Activated CD4-positive, alpha-beta T cell treated with anti-CD3 and anti-CD28 coated beads for 36 hours (primary cell): Measurements from ENCODE around the gene RPP25L. TPM values are rescaled to one million over a fixed set of nuclear protein-coding genes. Genes with fewer than 3 reads are reported as not detected.

Experiments
- ATAC-seq: fragments of 200-7000 bp; cut with Tn5 transposase; one replicate; pipeline ENCODE4 v1.10.0; 2021; ENCODE audit warnings: mild to moderate bottlenecking, moderate library complexity
- CTCF ChIA-PET: fragments of 350-600 bp; sonication (Branson Sonifier 250); formaldehyde crosslinking; loops from one replicate; lab custom pipeline; 2021; ENCODE audit warnings: antibody characterized with exemption; lab: Charles Lee
- POLR2A ChIA-PET: fragments of 350-600 bp; sonication (Branson Sonifier 250); formaldehyde crosslinking; loops from one replicate; lab custom pipeline; 2021; ENCODE audit warnings: antibody characterized with exemption, inconsistent platforms; lab: Charles Lee
- DNase-seq: peaks from one replicate; pipeline ENCODE4 v3.0.0-alpha.2; 2020
- H3K27ac Mint-ChIP-seq: one replicate; pipeline ENCODE4 v1.8.0; 2021; ENCODE audit warnings: mixed read lengths
- H3K27me3 Mint-ChIP-seq: one replicate; pipeline ENCODE4 v1.8.0; 2021; ENCODE audit warnings: mixed read lengths
- H3K36me3 Mint-ChIP-seq: one replicate; pipeline ENCODE4 v1.8.0; 2021; ENCODE audit warnings: low read depth, mixed read lengths
- H3K4me1 Mint-ChIP-seq: one replicate; pipeline ENCODE4 v1.8.0; 2021; ENCODE audit warnings: mixed read lengths
- H3K4me3 Mint-ChIP-seq: one replicate; pipeline ENCODE4 v1.8.0; 2021; ENCODE audit warnings: mild to moderate bottlenecking, moderate library complexity, mixed read lengths
- H3K9me3 Mint-ChIP-seq: one replicate; pipeline ENCODE4 v1.8.0; 2021; ENCODE audit warnings: low read depth, mixed read lengths
- intact Hi-C, 2 experiments: fragments of 100-400 bp; cut with DNase I in 1 of 2; cut with micrococcal nuclease in 1 of 2; formaldehyde crosslinking; loops; one replicate each; pipeline versions ENCODE4 v1.14.2 to v1.15.1; 2022 to 2024; cut with DNase I, micrococcal nuclease
- total RNA-seq, 2 experiments: library from RNA; stranded (reverse); gene quantifications; one replicate each; pipeline ENCODE4 v1.2.3, GENCODE V29; 2021

RPP25L gene
- total RNA-seq, 2 experiments from 2014 or later: 29.3 to 35.2 TPM

DNA sequence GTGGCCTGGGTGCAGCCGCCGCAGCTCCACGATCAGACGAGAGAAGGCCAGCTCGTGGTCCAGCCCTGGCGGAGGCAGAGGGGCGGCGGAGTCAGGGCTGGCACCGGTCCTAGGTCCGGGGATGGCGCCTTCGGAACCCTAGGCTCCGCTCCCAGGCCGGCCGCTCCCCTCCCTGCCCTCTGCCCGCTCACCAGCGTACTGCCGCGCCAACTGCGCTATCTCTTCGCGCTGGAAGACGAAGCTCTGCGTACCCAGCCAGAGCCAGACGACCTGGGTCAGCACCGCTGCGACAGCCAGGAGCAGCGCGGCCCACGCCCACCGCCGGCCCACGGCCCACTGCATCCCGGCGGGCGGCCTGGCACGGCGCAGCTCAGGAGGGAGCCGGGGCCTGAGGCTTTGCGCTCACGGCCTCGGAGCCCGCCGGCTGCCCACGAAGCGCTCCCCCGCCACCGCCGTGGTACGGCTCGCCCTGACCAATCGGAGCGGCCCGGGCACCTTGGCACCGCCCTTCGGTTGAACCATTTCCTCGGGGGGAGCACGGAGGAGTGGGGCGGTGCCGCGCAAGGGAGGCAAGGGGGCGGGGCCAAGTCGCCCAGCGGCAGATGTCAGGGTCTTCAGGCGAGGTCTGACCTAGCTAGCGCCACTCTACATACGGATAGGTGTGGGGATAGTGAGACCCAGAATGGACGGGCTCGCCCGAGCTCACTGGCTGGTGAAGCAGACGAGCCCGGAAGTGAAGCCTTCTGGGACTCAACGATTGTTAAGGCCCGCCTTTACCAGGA is 25.6 kb upstream of the RPP25L start, which contains the start of gene SIGMAR1:
Gene SIGMAR1, minus strand, starts transcription at position 432 of the 782 bp plus-strand sequence. Its CDS starts 90 bp downstream, at position 342.
- Mint-ChIP-seq H3K4me3 (peak within 1 kb of the TSS; percentile 84), H3K27ac (peak within 1 kb of the TSS; percentile 92), H3K9me3 (no peaks in the 10 kb centered on the region), H3K27me3 (no peaks in the 10 kb centered on the region), H3K36me3 (peaks cover 21% of the 10 kb centered on the region), H3K4me1 (peaks cover 40% of the 10 kb centered on the region)
- peak; percentile 94 for ATAC-seq
- DNase-seq: peak; percentile 96
- CTCF ChIA-PET: interaction anchor here (0.6 to 8.3 kb wide), 18 partner anchors 10 to 375 kb away, joined by 3 to 131 read pairs (median 5); partner anchors contain the start of genes DCTN3, GALT, IL11RA and RPP25L
- intact Hi-C loops: loop anchor here (1.0 to 10.0 kb wide), 10 partner anchors 9 to 1177 kb away; partner anchors contain the start of genes DNAI1 (in 2 of the 2), FAM219A (in 2 of the 2), GALT (in 2 of the 2) and DCTN3 (in 1 of the 2)
- POLR2A ChIA-PET: interaction anchor here (0.5 to 3.4 kb wide), 10 partner anchors 9 to 179 kb away, joined by 3 to 16 read pairs (median 3); partner anchors contain the start of genes DCTN3, DNAI1, FAM219A and GALT

DNA sequence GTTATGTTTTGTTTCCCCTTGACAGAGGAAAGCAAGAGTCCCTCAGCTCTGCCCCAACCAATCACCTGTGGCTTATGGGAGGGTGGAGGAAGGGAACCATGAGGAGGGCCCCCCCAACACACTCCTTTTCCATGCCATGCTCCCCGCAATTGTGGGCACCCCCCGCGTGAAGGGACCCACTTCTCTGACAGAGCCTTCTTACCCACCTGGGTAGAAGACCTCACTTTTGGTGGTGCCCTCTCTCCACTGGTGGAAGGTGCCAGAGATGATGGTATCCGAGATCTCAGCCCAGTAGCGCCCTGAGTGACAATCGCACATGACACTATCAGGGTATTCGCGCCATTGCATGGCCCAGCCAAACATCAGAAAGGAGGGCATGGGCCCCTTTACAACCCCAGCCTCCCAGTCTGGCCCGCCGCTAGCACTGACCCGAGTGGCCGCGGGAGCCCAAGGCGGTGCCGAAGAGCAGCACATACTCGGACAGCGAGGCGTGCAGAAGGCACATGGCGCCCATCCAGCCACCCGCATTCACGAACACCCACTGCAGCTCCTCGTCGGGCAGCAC is 25.0 kb upstream of the RPP25L start:
- peak; percentile 41 for DNase-seq
- ChIA-PET POLR2A (interaction anchor here (0.5 to 3.4 kb wide), 5 partner anchors 10 to 28 kb away, joined by 3 to 16 read pairs (median 3); partner anchors contain the start of genes DCTN3 and GALT), CTCF (interaction anchor here (0.8 to 8.3 kb wide), 12 partner anchors 10 to 233 kb away, joined by 3 to 131 read pairs (median 8); partner anchors contain the start of genes DCTN3, GALT, IL11RA and RPP25L)
- intact Hi-C loops: loop anchor here (1.0 to 10.0 kb wide), 10 partner anchors 9 to 1178 kb away; partner anchors contain the start of genes DNAI1 (in 2 of the 2), FAM219A (in 2 of the 2), DCTN3 (in 1 of the 2) and GALT (in 1 of the 2)
- peak overlapping the region; percentile 84 for H3K4me3 Mint-ChIP-seq
- H3K27ac Mint-ChIP-seq: peak overlapping the region; percentile 87
- H3K36me3 Mint-ChIP-seq: peaks cover 21% of the 10 kb centered on the region
- ATAC-seq: peak; percentile 2
- H3K27me3 Mint-ChIP-seq: no peaks in the 10 kb centered on the region
- peaks cover 40% of the 10 kb centered on the region for H3K4me1 Mint-ChIP-seq
- no peaks in the 10 kb centered on the region for H3K9me3 Mint-ChIP-seq

DNA sequence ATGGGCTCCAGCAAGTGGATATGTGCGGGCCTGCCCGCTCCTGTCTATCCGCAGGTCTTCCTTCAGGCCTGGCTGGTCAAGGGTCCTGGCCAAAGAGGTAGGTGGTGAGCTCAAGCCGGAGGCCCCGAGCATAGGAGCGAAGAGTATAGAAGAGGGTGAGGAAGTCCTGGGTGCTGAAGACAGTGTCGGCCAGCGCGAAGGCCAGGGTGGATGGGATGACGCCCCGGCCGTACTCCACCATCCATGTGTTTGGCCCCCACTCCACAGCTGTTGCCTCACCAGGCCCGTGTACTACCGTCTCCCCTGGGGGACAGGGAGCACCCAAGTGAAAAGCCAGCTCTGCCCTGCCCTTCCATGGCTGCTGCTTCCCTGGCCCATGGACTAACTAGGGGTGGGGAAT is 23.7 kb upstream of the RPP25L start:
- Mint-ChIP-seq H3K36me3 (peaks cover 21% of the 10 kb centered on the region), H3K4me1 (peaks cover 37% of the 10 kb centered on the region), H3K4me3 (peak overlapping the region; percentile 84), H3K27me3 (peaks cover under 1% of the 10 kb centered on the region), H3K9me3 (no peaks in the 10 kb centered on the region), H3K27ac (no peak overlapping the region)
- intact Hi-C loops: loop anchor here in 1 of 2 experiments (5.0 to 10.0 kb wide), 3 partner anchors 178 to 1179 kb away; partner anchors contain the start of genes DNAI1, FAM219A, HINT2 and SPAG8
- POLR2A ChIA-PET: interaction anchor here (1.8 kb wide), 1 partner anchor 16 kb away, joined by 4 read pairs; the partner anchor contains the start of gene DCTN3
- no peak for ATAC-seq
- DNase-seq: no peak
- CTCF ChIA-PET: interaction anchor here (0.9 to 8.3 kb wide), 10 partner anchors 10 to 232 kb away, joined by 3 to 131 read pairs (median 20); partner anchors contain the start of genes DCTN3, GALT, IL11RA and RPP25L

DNA sequence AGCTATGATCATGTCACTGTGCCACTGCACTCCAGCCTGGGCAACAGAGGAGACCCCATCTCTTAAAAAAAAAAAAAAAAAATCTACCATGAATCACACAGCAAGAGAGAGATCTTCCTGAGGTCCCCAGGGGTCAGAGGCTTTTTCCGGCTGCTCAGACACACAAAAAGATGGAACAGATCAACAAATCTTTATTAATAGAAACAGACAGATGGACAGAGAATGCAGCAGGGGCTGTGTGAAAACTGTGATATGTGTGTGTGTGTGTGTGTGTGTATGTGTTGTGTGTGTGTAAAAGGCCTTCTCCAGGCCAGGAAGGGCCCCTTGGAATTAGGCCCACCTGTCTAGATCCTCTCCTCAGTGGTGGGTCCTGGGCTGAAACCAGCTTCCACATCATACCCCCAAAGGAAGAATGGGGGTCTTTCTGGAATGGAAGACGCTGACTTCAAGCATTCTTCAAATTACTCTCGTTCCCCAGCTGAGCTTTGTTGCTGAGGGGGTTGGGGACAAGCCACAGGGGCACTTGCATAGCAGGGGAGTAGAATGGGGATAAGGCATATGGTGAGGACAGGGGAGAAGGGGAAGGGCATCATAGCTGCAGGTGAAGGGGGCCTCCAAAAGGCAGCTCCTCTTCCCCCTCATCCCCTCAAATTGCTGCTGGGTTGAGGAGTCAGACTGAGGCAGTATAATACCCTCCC is 22.8 kb upstream of the RPP25L start:
- DNase-seq (no peak), ATAC-seq (no peak)
- intact Hi-C loops: loop anchor here (1.0 to 10.0 kb wide), 5 partner anchors 14 to 1180 kb away; partner anchors contain the start of genes RPP25L (in 2 of the 2), DCTN3 (in 1 of the 2), DNAI1 (in 1 of the 2) and FAM219A (in 1 of the 2)
- Mint-ChIP-seq H3K27me3 (peaks cover 7% of the 10 kb centered on the region), H3K9me3 (no peaks in the 10 kb centered on the region), H3K36me3 (peaks cover 21% of the 10 kb centered on the region), H3K4me3 (no peak overlapping the region), H3K27ac (no peak overlapping the region), H3K4me1 (peaks cover 37% of the 10 kb centered on the region)
- POLR2A ChIA-PET: no interaction called here
- CTCF ChIA-PET: interaction anchor here (0.6 to 8.3 kb wide), 32 partner anchors 9 to 1097 kb away, joined by 3 to 131 read pairs (median 4); partner anchors contain the start of genes CCL19, CCL27, DCTN3 and GALT

DNA sequence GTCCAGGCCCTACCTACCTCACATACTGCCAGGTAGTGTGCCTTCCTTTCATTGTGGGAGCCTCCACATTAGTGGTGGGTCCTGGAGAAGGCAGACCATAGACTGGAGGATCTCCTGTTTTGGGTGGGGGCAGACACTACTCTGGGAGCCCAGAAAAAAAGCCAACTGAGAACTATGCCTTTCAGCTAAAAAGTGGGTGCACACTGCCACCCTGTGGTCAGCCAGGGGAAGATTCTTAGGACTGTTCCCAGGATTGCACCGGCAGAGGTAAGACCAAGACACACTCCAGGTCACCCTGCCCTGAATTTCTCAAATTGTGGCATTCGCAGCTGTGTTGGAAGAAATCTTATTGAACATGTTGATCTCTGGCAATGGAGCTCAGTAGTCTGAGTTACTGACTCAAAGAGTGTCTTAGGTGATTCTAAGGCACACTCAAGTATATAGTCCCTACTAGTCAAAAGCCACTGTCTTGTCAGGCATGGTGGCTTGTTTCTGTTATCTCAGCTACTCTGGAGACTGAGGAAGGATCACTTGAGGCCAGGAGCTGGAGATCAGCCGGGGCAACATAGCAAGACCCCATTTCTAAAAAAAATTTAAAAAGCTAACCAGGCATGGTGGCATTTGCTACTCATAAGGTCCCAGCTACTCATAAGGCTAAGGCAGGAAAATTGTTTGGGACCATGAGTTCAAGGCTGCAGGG is 22.1 kb upstream of the RPP25L start:
- POLR2A ChIA-PET: no interaction called here
- intact Hi-C loops: loop anchor here (1.0 to 10.0 kb wide), 3 partner anchors 14 to 1181 kb away; partner anchors contain the start of genes RPP25L (in 2 of the 2), DCTN3 (in 1 of the 2), HINT2 (in 1 of the 2) and SPAG8 (in 1 of the 2)
- H3K4me3 Mint-ChIP-seq: no peak overlapping the region
- H3K36me3 Mint-ChIP-seq: peaks cover 21% of the 10 kb centered on the region
- H3K27ac Mint-ChIP-seq: no peak overlapping the region
- CTCF ChIA-PET: interaction anchor here (0.6 to 8.3 kb wide), 32 partner anchors 9 to 1098 kb away, joined by 3 to 131 read pairs (median 4); partner anchors contain the start of genes CCL19, CCL27, DCTN3 and GALT
- H3K9me3 Mint-ChIP-seq: no peaks in the 10 kb centered on the region
- peaks cover 12% of the 10 kb centered on the region for H3K27me3 Mint-ChIP-seq
- peaks cover 42% of the 10 kb centered on the region for H3K4me1 Mint-ChIP-seq
- DNase-seq (peak; percentile 87), ATAC-seq (peak; percentile 34)

DNA sequence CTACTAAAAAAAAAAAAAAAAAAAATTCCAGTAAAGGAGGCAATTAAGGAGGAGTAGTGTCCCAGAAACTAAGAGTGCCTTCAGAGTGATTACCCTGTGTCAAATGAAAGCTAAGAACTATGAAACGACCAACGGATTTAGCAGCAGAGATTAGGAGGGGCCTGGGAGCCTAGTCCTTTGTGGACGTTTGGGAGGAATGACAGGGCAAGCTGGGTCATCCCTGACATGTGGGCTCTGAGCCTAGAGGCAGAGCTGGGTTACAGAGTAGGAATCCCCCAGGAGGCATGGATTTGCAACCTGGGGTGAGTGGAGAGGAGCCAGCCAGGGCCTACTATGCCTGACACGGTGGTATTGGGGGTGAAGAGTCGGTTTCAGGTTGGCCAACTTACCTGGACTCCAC is 21.3 kb upstream of the RPP25L start:
- peaks cover 38% of the 10 kb centered on the region for H3K4me1 Mint-ChIP-seq
- H3K36me3 Mint-ChIP-seq: peaks cover 21% of the 10 kb centered on the region
- CTCF ChIA-PET: interaction anchor here (0.6 to 8.3 kb wide), 24 partner anchors 8 to 1346 kb away, joined by 3 to 131 read pairs (median 6); partner anchors contain the start of genes CCL27, DCTN3, GALT and IL11RA
- intact Hi-C loops: loop anchor here in 1 of 2 experiments (10.0 kb wide), 1 partner anchor 1182 kb away; the partner anchor contains the start of genes HINT2 and SPAG8
- peaks cover 17% of the 10 kb centered on the region for H3K27me3 Mint-ChIP-seq
- ATAC-seq: no peak
- H3K4me3 Mint-ChIP-seq: no peak overlapping the region
- no peak overlapping the region for H3K27ac Mint-ChIP-seq
- DNase-seq: no peak
- H3K9me3 Mint-ChIP-seq: no peaks in the 10 kb centered on the region
- POLR2A ChIA-PET: no interaction called here

DNA sequence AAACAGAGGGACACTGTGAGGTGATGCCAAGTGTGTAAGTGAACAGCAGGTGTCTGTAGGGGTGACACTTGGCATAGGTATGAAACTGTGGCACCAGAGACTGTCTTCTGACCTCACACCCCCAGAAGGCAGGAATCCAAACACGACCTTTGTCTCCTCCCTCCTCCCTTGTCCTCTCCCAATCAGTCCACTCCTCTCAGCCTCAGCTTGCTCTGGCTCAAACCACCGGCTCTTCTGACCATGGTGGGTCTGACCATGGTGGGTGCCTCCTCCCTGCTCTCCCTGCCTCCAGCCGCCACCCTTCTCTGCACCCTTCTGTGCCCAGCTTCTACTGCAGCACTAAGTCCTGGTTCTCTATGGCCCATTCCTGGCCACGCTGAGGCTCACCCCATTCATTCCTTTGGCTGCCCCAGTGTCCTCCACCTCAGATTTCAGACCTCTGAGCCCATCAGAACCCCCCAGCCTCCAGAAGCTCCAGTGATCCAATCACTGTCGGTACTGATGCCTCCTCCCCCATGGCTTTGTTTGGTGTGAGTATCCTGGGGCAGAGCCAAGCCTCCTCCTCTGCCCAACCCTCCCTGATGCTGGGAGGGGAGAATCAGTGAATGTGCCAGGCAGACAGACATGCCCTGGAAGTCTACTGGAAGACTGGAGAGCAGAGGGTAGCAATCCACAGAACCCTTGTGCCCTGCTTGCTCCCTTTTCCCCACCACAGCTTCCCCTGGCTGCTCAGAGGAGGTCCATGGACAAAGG is 18.7 kb upstream of the RPP25L start:
- H3K27ac Mint-ChIP-seq: no peak overlapping the region
- ChIA-PET POLR2A (no interaction called here), CTCF (interaction anchor here (0.8 to 1.4 kb wide), 3 partner anchors 10 to 20 kb away, joined by 3 to 4 read pairs (median 3); partner anchors contain the start of gene DCTN3)
- H3K27me3 Mint-ChIP-seq: peaks cover 31% of the 10 kb centered on the region
- H3K4me3 Mint-ChIP-seq: no peak overlapping the region
- H3K4me1 Mint-ChIP-seq: peaks cover 28% of the 10 kb centered on the region
- no peaks in the 10 kb centered on the region for H3K9me3 Mint-ChIP-seq
- no peak for ATAC-seq
- intact Hi-C loops: loop anchor here in 1 of 2 experiments (10.0 kb wide), 1 partner anchor 1184 kb away; the partner anchor contains the start of genes HINT2 and SPAG8
- H3K36me3 Mint-ChIP-seq: peaks cover 10% of the 10 kb centered on the region
- DNase-seq: no peak

DNA sequence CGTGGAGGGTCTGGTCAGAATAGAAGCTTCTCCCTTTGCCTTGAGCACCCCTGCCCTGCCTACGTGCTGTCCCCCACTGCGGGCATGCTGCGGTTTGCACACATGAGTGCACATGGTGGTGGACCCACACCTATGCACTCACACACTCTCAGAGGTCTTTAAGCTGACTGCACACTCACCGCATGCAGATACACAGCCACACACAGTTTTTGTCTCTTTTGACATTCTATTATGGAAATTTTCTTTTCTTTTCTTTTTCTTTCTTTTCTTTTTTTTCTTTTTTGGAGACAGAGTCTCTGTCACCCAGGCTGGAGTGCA is 17.6 kb upstream of the RPP25L start:
- H3K4me3 Mint-ChIP-seq: peak overlapping the region; percentile 61
- no peak overlapping the region for H3K27ac Mint-ChIP-seq
- ChIA-PET POLR2A (no interaction called here), CTCF (interaction anchor here (0.7 to 2.6 kb wide), 3 partner anchors 10 to 26 kb away, joined by 3 to 9 read pairs (median 8); partner anchors contain the start of genes DCTN3 and GALT)
- peaks cover 17% of the 10 kb centered on the region for H3K4me1 Mint-ChIP-seq
- H3K36me3 Mint-ChIP-seq: no peaks in the 10 kb centered on the region
- intact Hi-C loops: no loop called here
- ATAC-seq: no peak
- H3K9me3 Mint-ChIP-seq: no peaks in the 10 kb centered on the region
- DNase-seq: no peak
- H3K27me3 Mint-ChIP-seq: peaks cover 37% of the 10 kb centered on the region
